ENCODE results near the gene ANKRD23.
"Not testable (repeated sequence)": the region's sequence is repeated elsewhere in the genome, so short reads cannot be mapped to it uniquely, and the experiment has no call there.

ANKRD23 gene

DNA sequence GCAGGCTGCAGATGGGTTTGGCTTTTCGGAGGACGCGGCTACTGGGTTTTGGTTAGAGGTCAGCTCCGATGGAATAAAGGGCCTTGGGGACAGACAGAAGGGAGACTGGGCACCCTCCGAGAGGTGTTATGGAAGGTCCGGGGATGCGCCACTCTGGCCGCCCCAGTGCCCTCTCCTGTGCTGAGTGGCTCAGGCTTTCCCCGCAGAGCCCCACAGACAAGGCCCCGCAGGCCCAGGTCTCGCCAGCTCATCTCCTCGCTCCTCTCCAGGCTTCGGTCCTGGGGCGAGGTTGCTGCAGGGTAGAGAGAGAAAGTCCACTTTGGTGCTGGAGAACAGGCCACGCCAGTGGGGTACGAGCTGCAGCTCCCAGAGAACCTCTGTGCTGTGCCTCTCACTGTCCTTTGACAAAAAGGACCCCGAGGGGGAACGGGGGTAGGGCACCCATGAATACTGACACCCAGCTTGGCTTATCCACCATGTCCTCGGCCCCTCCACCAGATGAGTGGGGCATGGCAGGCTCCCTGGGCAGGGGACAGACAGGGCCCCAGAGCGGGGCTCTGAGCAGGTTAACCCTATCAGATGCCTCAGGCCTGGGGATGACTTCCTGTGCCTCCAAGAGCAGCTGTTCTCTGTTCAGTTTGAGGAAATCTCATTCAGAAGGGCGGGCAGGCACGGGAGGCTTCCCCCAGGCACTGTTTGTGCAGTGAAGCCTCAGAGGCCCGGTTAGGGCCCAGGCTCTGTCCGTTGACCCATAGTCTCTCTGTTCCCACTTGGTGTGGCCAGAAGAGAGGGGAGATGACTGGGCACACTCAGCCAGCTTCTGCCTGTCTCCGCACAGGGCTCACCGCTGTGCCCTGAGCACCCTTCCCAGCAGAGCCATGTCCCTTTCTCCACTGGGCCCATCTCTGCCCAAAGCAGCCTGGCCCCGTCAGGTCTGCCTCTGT, 43.5 kb downstream of the ANKRD23 start:
- no peaks in the 10 kb centered on the region for H3K4me1 ChIP-seq (ENCODE audit: control insufficient read depth, low read depth, low read length)
- H3K56ac ChIP-seq (ENCODE audit: low read length) = no peak overlapping the region
- no peaks in the 10 kb centered on the region for H3K27me3 ChIP-seq (ENCODE audit: insufficient read depth, low read length, poor library complexity)
- H2BK5ac ChIP-seq (ENCODE audit: low read length) = no peak overlapping the region
- no peaks in the 10 kb centered on the region for H3K79me1 ChIP-seq (ENCODE audit: low read length)
- H3K9ac ChIP-seq (ENCODE audit: low read length) = no peak overlapping the region
- H3K18ac ChIP-seq (ENCODE audit: low read length) = no peak overlapping the region
- no peaks in the 10 kb centered on the region for H3K36me3 ChIP-seq (ENCODE audit: control insufficient read depth, insufficient read depth, low read length)
- H3K4ac ChIP-seq (ENCODE audit: low read depth, low read length) = no peak overlapping the region
- no peak overlapping the region for H2AK5ac ChIP-seq (ENCODE audit: low read length)
- no peak overlapping the region for H3K23ac ChIP-seq (ENCODE audit: low read length)
- no peak overlapping the region for H3K4me3 ChIP-seq (ENCODE audit: low read length)
- no peak overlapping the region for H3K4me2 ChIP-seq (ENCODE audit: low read length)
- DNase-seq = no peak
- H3K27ac ChIP-seq (ENCODE audit: low read depth, low read length) = no peak overlapping the region
- no peak overlapping the region for H2BK120ac ChIP-seq (ENCODE audit: low read depth, low read length)
- H2BK15ac ChIP-seq (replicated peaks; ENCODE audit: low read depth) = no peak overlapping the region
- WGBS (ENCODE audit: extremely low coverage, insufficient coverage, low lambda C conversion rate) = no CpG with 5 or more reads among the region's 27 CpGs
- H3K79me2 ChIP-seq (ENCODE audit: control insufficient read depth, insufficient read depth, low read length) = no peaks in the 10 kb centered on the region
- no peak overlapping the region for H4K5ac ChIP-seq (ENCODE audit: low read length)
- H4K8ac ChIP-seq (ENCODE audit: low read depth, low read length) = no peak overlapping the region

DNA sequence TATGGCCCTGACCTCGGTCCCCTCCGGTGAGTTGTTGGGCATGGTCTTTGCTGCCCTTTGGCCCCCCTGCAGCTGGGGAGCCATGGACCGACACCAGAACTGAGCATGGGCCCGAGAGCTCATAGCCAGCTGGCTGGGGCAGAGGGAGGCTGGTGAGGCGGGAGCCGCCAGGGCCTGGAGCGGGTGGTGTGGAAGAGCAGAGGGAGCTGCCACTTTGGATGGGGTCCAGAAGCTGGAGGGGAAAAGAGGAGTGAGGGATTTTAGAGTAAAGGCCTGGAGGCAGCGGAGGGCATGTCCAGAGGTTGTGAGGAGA, 44.2 kb downstream of the ANKRD23 start:
- no peaks in the 10 kb centered on the region for H3K27me3 ChIP-seq (ENCODE audit: insufficient read depth, low read length, poor library complexity)
- no peaks in the 10 kb centered on the region for H3K79me2 ChIP-seq (ENCODE audit: control insufficient read depth, insufficient read depth, low read length)
- H3K56ac ChIP-seq (ENCODE audit: low read length) = no peak overlapping the region
- no peaks in the 10 kb centered on the region for H3K4me1 ChIP-seq (ENCODE audit: control insufficient read depth, low read depth, low read length)
- H2BK5ac ChIP-seq (ENCODE audit: low read length) = no peak overlapping the region
- no peak overlapping the region for H3K23ac ChIP-seq (ENCODE audit: low read length)
- H2BK15ac ChIP-seq (replicated peaks; ENCODE audit: low read depth) = no peak overlapping the region
- no peak overlapping the region for H4K5ac ChIP-seq (ENCODE audit: low read length)
- no peak overlapping the region for H4K8ac ChIP-seq (ENCODE audit: low read depth, low read length)
- H3K4me3 ChIP-seq (ENCODE audit: low read length) = no peak overlapping the region
- no peak overlapping the region for H3K27ac ChIP-seq (ENCODE audit: low read depth, low read length)
- H3K18ac ChIP-seq (ENCODE audit: low read length) = no peak overlapping the region
- H2BK120ac ChIP-seq (ENCODE audit: low read depth, low read length) = no peak overlapping the region
- DNase-seq = no peak
- no peaks in the 10 kb centered on the region for H3K36me3 ChIP-seq (ENCODE audit: control insufficient read depth, insufficient read depth, low read length)
- H3K9ac ChIP-seq (ENCODE audit: low read length) = no peak overlapping the region
- H3K79me1 ChIP-seq (ENCODE audit: low read length) = no peaks in the 10 kb centered on the region
- no peak overlapping the region for H2AK5ac ChIP-seq (ENCODE audit: low read length)
- H3K4ac ChIP-seq (ENCODE audit: low read depth, low read length) = no peak overlapping the region
- no peak overlapping the region for H3K4me2 ChIP-seq (ENCODE audit: low read length)
- no CpG with 5 or more reads among the region's 8 CpGs for WGBS (ENCODE audit: extremely low coverage, insufficient coverage, low lambda C conversion rate)

DNA sequence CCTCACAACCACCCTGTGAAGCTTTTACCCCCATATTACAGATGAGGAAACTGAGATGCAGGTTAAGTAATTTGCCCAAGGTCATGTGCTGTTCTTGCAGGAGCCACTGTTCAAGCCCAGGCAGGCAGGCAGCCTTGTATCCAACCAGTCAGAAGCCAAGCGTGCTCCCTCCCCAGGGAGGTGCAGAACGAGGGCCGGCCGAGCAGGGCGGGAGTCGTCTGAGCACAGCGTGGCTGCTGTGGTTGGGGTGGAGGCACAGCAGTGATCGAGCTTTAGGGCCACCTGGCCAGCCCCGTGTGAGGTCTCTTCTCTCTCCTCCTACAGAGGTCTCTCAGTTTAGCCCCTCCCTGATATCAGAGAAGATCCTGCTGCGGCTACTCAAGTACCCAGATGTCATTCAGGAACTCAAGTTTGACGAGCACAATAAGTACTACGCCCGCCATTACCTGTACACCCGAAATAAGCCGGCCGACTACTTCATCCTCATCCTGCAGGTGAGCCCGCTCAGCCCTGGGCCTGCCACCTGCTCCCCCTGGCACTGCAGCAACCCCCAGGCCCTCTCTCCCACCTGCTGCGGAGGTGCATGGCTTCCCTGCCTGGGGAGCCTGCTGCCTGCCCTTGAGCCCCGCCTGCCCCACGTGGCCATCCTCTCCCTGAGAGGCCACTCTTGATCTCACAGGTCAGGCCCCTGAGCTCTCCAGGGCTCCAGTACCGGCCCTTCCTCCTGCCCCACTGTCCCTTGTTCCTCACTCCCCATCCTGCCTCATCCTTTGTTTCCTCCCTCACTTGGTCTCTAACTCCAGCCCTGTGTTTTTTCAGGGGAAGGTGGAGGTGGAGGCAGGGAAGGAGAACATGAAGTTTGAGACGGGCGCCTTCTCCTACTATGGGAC, 44.8 kb downstream of the ANKRD23 start:
- H3K79me1 ChIP-seq (ENCODE audit: low read length) = no peaks in the 10 kb centered on the region

DNA sequence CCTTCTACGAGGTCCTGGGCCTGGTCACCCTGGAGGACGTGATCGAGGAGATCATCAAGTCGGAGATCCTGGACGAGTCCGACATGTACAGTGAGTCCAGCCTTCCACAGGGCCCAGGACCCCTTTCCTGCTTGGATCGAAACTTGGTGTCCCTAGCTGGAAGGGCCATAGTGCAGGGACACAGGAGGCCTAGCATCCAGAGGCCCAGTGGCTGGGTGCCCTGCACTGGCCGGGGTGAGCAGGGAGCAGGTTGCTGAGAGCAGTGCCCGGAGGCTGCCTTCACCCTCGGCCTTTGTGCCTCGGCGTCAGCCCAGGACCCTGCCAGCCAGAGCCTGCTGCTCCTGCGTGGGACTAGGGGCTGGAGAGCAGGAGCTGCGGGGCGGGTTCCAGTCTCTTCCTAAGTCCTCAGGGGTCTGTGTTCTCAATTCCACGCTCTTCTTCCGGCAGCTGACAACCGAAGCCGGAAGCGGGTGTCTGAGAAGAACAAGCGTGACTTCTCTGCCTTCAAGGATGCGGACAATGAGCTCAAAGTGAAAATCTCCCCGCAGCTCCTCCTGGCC, 46.7 kb downstream of the ANKRD23 start:
- H3K4me2 ChIP-seq (ENCODE audit: low read length) = no peak overlapping the region
- H4K8ac ChIP-seq (ENCODE audit: low read depth, low read length) = no peak overlapping the region
- no peak overlapping the region for H2AK5ac ChIP-seq (ENCODE audit: low read length)
- H4K5ac ChIP-seq (ENCODE audit: low read length) = no peak overlapping the region
- no peak overlapping the region for H3K23ac ChIP-seq (ENCODE audit: low read length)
- H3K56ac ChIP-seq (ENCODE audit: low read length) = no peak overlapping the region
- H3K36me3 ChIP-seq (ENCODE audit: control insufficient read depth, insufficient read depth, low read length) = no peaks in the 10 kb centered on the region
- no peak overlapping the region for H2BK15ac ChIP-seq (replicated peaks; ENCODE audit: low read depth)
- H3K79me2 ChIP-seq (ENCODE audit: control insufficient read depth, insufficient read depth, low read length) = no peaks in the 10 kb centered on the region
- no peak overlapping the region for H3K18ac ChIP-seq (ENCODE audit: low read length)
- no peak overlapping the region for H3K4ac ChIP-seq (ENCODE audit: low read depth, low read length)
- H3K79me1 ChIP-seq (ENCODE audit: low read length) = no peaks in the 10 kb centered on the region
- H3K9ac ChIP-seq (ENCODE audit: low read length) = no peak overlapping the region
- DNase-seq = no peak
- H2BK120ac ChIP-seq (ENCODE audit: low read depth, low read length) = no peak overlapping the region
- no CpG with 5 or more reads among the region's 23 CpGs for WGBS (ENCODE audit: extremely low coverage, insufficient coverage, low lambda C conversion rate)
- no peaks in the 10 kb centered on the region for H3K27me3 ChIP-seq (ENCODE audit: insufficient read depth, low read length, poor library complexity)
- H2BK5ac ChIP-seq (ENCODE audit: low read length) = no peak overlapping the region
- H3K27ac ChIP-seq (ENCODE audit: low read depth, low read length) = no peak overlapping the region
- no peak overlapping the region for H3K4me3 ChIP-seq (ENCODE audit: low read length)
- H3K4me1 ChIP-seq (ENCODE audit: control insufficient read depth, low read depth, low read length) = no peaks in the 10 kb centered on the region

More for the DNA sequence above, 44.8 kb downstream of the ANKRD23 start:
- no peaks in the 10 kb centered on the region for H3K36me3 ChIP-seq (ENCODE audit: control insufficient read depth, insufficient read depth, low read length)
- WGBS (ENCODE audit: extremely low coverage, insufficient coverage, low lambda C conversion rate) = no CpG with 5 or more reads among the region's 23 CpGs
- H4K8ac ChIP-seq (ENCODE audit: low read depth, low read length) = no peak overlapping the region
- no peak overlapping the region for H3K4ac ChIP-seq (ENCODE audit: low read depth, low read length)
- no peak overlapping the region for H3K9ac ChIP-seq (ENCODE audit: low read length)
- no peak overlapping the region for H3K27ac ChIP-seq (ENCODE audit: low read depth, low read length)
- H3K4me3 ChIP-seq (ENCODE audit: low read length) = no peak overlapping the region
- no peaks in the 10 kb centered on the region for H3K27me3 ChIP-seq (ENCODE audit: insufficient read depth, low read length, poor library complexity)
- no peak overlapping the region for H3K18ac ChIP-seq (ENCODE audit: low read length)
- no peak overlapping the region for H3K56ac ChIP-seq (ENCODE audit: low read length)
- H3K23ac ChIP-seq (ENCODE audit: low read length) = no peak overlapping the region
- H2BK120ac ChIP-seq (ENCODE audit: low read depth, low read length) = no peak overlapping the region
- no peak overlapping the region for H2BK15ac ChIP-seq (replicated peaks; ENCODE audit: low read depth)
- H3K4me1 ChIP-seq (ENCODE audit: control insufficient read depth, low read depth, low read length) = no peaks in the 10 kb centered on the region
- no peak overlapping the region for H3K4me2 ChIP-seq (ENCODE audit: low read length)
- no peak overlapping the region for H4K5ac ChIP-seq (ENCODE audit: low read length)
- H3K79me2 ChIP-seq (ENCODE audit: control insufficient read depth, insufficient read depth, low read length) = no peaks in the 10 kb centered on the region
- no peak overlapping the region for H2BK5ac ChIP-seq (ENCODE audit: low read length)
- no peak overlapping the region for H2AK5ac ChIP-seq (ENCODE audit: low read length)
- no peak for DNase-seq

DNA sequence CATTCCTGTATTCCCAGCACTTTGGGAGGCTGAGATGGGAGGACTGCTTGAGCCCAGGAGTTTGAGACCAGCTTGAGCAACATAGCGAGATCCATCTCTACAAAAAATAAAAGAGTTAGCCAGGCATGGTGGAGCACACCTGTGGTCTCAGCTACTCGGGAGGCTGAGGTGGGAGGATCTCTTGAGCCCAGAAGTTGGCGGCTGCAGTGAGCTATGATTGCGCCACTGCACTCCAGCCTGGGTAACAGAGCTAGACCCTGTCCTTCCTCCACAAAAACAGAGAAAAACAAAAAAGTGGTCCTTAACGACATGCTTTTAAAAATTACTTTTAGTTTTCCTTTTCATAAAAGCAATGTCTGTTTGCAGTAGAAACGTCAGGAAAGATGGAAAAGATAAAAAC, 47.3 kb downstream of the ANKRD23 start:
- not testable (repeated sequence) for H2BK120ac ChIP-seq (ENCODE audit: low read depth, low read length); DNase-seq; H3K79me2 ChIP-seq (ENCODE audit: control insufficient read depth, insufficient read depth, low read length); H3K4me2 ChIP-seq (ENCODE audit: low read length); H3K27ac ChIP-seq (ENCODE audit: low read depth, low read length); H3K36me3 ChIP-seq (ENCODE audit: control insufficient read depth, insufficient read depth, low read length); H3K4me3 ChIP-seq (ENCODE audit: low read length); H2BK15ac ChIP-seq (replicated peaks; ENCODE audit: low read depth); H3K4me1 ChIP-seq (ENCODE audit: control insufficient read depth, low read depth, low read length); H2BK5ac ChIP-seq (ENCODE audit: low read length); H4K5ac ChIP-seq (ENCODE audit: low read length); H3K9ac ChIP-seq (ENCODE audit: low read length); H3K18ac ChIP-seq (ENCODE audit: low read length); H2AK5ac ChIP-seq (ENCODE audit: low read length); H3K79me1 ChIP-seq (ENCODE audit: low read length); H3K4ac ChIP-seq (ENCODE audit: low read depth, low read length); H3K23ac ChIP-seq (ENCODE audit: low read length); H4K8ac ChIP-seq (ENCODE audit: low read depth, low read length); H3K27me3 ChIP-seq (ENCODE audit: insufficient read depth, low read length, poor library complexity); H3K56ac ChIP-seq (ENCODE audit: low read length)
- no CpG with 5 or more reads among the region's 6 CpGs for WGBS (ENCODE audit: extremely low coverage, insufficient coverage, low lambda C conversion rate)
